Body of pancreas (tissue), 4 donors: Measurements from ENCODE around the gene SIX6. TPM values are rescaled to one million over a fixed set of nuclear protein-coding genes. Genes with fewer than 3 reads are reported as not detected.

ENCODE experiments used
- ATAC-seq: fragments of 150-250 bp; one replicate; pipeline ENCODE4 v1.9.1; 2016
- DNase-seq, 4 donors: peaks; one replicate each; pipeline ENCODE4 v3.0.0-alpha.2; 2019
- H3K27ac ChIP-seq, 4 donors: fragments of 200-600 bp; sonication (generic); 1 replicate in 3 of 4; 2 replicates in 1 of 4; pipeline versions ENCODE4 v1.5.1 to v1.6.1; 2016 to 2019; ENCODE audit warnings: mild to moderate bottlenecking in 1 of 4, mixed read lengths in 1 of 4, moderate library complexity in 1 of 4
- H3K27me3 ChIP-seq, 2 donors: fragments of 200-600 bp; sonication (generic); one replicate each; pipeline ENCODE4 v1.6.0; 2016; ENCODE audit warnings: mild to moderate bottlenecking in 1 of 2
- H3K36me3 ChIP-seq, 2 donors: fragments of 200-600 bp; sonication (generic); replicated peaks in 1 of 2; 2 replicates each; pipeline ENCODE4 v1.5.1; 2016; ENCODE audit warnings: low read depth in 2 of 2; ENCODE audit not compliant: insufficient read depth in 1 of 2
- H3K4me1 ChIP-seq: fragments of 200-600 bp; sonication (generic); one replicate; pipeline ENCODE4 v1.6.0; 2016
- H3K4me3 ChIP-seq, 2 donors: fragments of 200-600 bp; sonication (generic); 1 replicate in 1 of 2; 2 replicates in 1 of 2; pipeline ENCODE4 v1.5.1; 2016 to 2019
- H3K9me3 ChIP-seq, 3 donors: fragments of 200-600 bp; sonication (generic); 1 replicate in 2 of 3; 2 replicates in 1 of 3; pipeline ENCODE4 v1.5.1; 2016
- CTCF ChIP-seq, 7 experiments: fragments of 450-650 bp in 4 of 7; fragments of 200-600 bp in 3 of 7; sonication (generic) in 3 of 7; IDR thresholded peaks; one replicate each; pipeline ENCODE4 v1.5.1; 2016 to 2019; ENCODE audit warnings: antibody characterized with exemption in 7 of 7
- POLR2A ChIP-seq, 3 donors: fragments of 450-650 bp; IDR thresholded peaks; one replicate each; pipeline ENCODE4 v1.6.1; 2016; ENCODE audit warnings: antibody characterized with exemption in 3 of 3, mild to moderate bottlenecking in 2 of 3
- WGBS, 2 donors: methylation state at CpG; one replicate each; pipeline ENCODE4 v1.1.5; 2017; 5-methylcytosine and 5-hydroxymethylcytosine counted together
- intact Hi-C: fragments of 100-400 bp; cut with DNase I; formaldehyde crosslinking; loops from one replicate; pipeline ENCODE4 v1.15.1; 2023
- total RNA-seq, 2 donors: library from RNA; depleted of rRNA; stranded (reverse); fragments of >200 nt; gene quantifications; one replicate each; pipeline ENCODE4 v1.1.0, GENCODE V29; 2016

Gene SIX6
- total RNA-seq, 2 donors from 2014 or later = not detected

GRCh38 chr14:60505448-60505847 is 3.5 kb upstream of the SIX6 start:
- H3K4me1 ChIP-seq = peaks cover 21% of the 10 kb centered on the region
- ATAC-seq (no peak), DNase-seq (no peak)
- H3K36me3 ChIP-seq = no peaks in the 10 kb centered on the region
- intact Hi-C loops = no loop called here
- 21 to 22% methylated on average over 2 of the region's 2 CpGs for WGBS, 2 donors
- no peak overlapping the region for H3K27ac ChIP-seq
- H3K27me3 ChIP-seq = peaks cover 0 to 39% of the 10 kb centered on the region in 2 donors
- no peak overlapping the region for H3K4me3 ChIP-seq
- TF ChIP-seq POLR2A (IDR thresholded peaks at IDR 0.05) (no peak), CTCF (IDR thresholded peaks at IDR 0.05) (no peak)
- H3K9me3 ChIP-seq = no peaks in the 10 kb centered on the region

- intact Hi-C loops = no loop called here
- ATAC-seq (no peak), DNase-seq (no peak)
- no peak for TF ChIP-seq POLR2A (IDR thresholded peaks at IDR 0.05)
- no peak for TF ChIP-seq CTCF (IDR thresholded peaks at IDR 0.05)
- 6% methylated on average over 7 of the region's 7 CpGs for WGBS, 2 donors
- no peaks in the 10 kb centered on the region for H3K9me3 ChIP-seq
- H3K27ac ChIP-seq = no peak overlapping the region
- H3K4me1 ChIP-seq = peaks cover 26% of the 10 kb centered on the region
- H3K36me3 ChIP-seq = no peaks in the 10 kb centered on the region
- H3K27me3 ChIP-seq = peaks cover 0 to 41% of the 10 kb centered on the region in 2 donors
- H3K4me3 ChIP-seq = no peak overlapping the region
These were observed 2.9 kb upstream of the SIX6 start for GRCh38 chr14:60506010-60506409.

GRCh38 chr14:60506462-60506984 is 2.4 kb upstream of the SIX6 start:
- H3K27ac ChIP-seq = no peak overlapping the region
- H3K9me3 ChIP-seq = no peaks in the 10 kb centered on the region
- intact Hi-C loops = no loop called here
- ATAC-seq = no peak
- no peak overlapping the region for H3K4me3 ChIP-seq
- peaks cover 31% of the 10 kb centered on the region for H3K4me1 ChIP-seq
- no peak for DNase-seq
- TF ChIP-seq CTCF (IDR thresholded peaks at IDR 0.05) = no peak
- TF ChIP-seq POLR2A (IDR thresholded peaks at IDR 0.05) = no peak
- peaks cover 0 to 45% of the 10 kb centered on the region in 2 donors for H3K27me3 ChIP-seq
- 7 to 15% methylated on average over 13 to 17 of the region's 17 CpGs for WGBS, 2 donors
- no peaks in the 10 kb centered on the region for H3K36me3 ChIP-seq

GRCh38 chr14:60506985-60507829 is 1.7 kb upstream of the SIX6 start:
- DNase-seq (no peak), ATAC-seq (no peak)
- TF ChIP-seq POLR2A (IDR thresholded peaks at IDR 0.05) (no peak), CTCF (IDR thresholded peaks at IDR 0.05) (no peak)
- H3K36me3 ChIP-seq = no peaks in the 10 kb centered on the region
- no peak overlapping the region for H3K27ac ChIP-seq
- no peaks in the 10 kb centered on the region for H3K9me3 ChIP-seq
- peaks cover 31% of the 10 kb centered on the region for H3K4me1 ChIP-seq
- WGBS, 2 donors = 5 to 11% methylated on average over 47 to 48 of the region's 48 CpGs
- peaks cover 0 to 47% of the 10 kb centered on the region in 2 donors for H3K27me3 ChIP-seq
- H3K4me3 ChIP-seq = no peak overlapping the region
- intact Hi-C loops = no loop called here
